Vagina (tissue), 2 donors: ENCODE results near the gene SFMBT2.

ENCODE experiments used
- POLR2A ChIP-seq, 2 donors: fragments of 450-650 bp; IDR thresholded peaks; one replicate each; pipeline ENCODE4 v1.6.1; 2017; ENCODE audit warnings: antibody characterized with exemption in 2 of 2, mild to moderate bottlenecking in 2 of 2, moderate library complexity in 2 of 2
- TF ChIP-seq, protein P1 (sequence below), 3 experiments: fragments of 450-650 bp in 2 of 3; fragments of 200-600 bp in 1 of 3; sonication (generic) in 1 of 3; IDR thresholded peaks; one replicate each; pipeline ENCODE4 v1.5.1; 2017 to 2019; ENCODE audit warnings: antibody characterized with exemption in 3 of 3, mild to moderate bottlenecking in 2 of 3, moderate library complexity in 2 of 3

DNA sequence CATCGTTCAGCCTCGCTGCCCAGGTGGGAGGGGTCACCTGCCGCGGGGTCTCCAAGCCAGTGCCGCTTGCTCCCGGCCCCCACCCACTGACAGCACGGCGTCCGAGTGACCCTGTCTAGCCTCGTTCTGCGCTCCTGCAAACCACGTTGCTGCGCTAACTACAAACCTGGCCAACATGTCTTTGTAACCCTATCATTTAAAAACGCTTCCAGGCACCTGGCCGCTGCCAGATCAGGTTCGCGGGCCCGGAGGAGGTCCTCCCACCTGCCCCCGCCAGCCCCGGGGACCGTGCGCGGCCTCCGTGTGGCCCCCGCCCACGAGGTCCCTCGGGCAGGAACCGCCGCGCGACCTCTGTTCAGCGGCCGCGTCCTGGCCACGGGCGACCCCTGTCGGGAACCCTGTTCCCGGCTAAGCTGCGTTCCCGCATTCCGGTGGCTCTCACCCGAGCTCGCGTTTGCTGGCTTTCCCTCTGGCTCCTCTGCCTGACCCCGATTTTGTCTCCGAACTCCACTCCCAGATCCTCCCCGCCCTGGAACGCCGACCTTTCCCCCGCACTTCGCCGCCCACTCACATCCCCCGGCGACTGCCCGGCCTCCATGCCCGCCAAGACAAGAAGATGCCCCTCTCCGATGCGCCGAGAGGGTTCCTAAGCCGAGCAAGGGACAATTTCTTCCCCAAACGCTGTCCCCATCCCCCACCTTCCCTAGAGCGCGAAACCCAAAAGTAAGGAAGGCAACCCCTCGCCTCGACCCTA, 2.4 kb downstream of the SFMBT2 start:
- no peak for TF ChIP-seq POLR2A (IDR thresholded peaks at IDR 0.05)
- TF ChIP-seq, protein P1, sequence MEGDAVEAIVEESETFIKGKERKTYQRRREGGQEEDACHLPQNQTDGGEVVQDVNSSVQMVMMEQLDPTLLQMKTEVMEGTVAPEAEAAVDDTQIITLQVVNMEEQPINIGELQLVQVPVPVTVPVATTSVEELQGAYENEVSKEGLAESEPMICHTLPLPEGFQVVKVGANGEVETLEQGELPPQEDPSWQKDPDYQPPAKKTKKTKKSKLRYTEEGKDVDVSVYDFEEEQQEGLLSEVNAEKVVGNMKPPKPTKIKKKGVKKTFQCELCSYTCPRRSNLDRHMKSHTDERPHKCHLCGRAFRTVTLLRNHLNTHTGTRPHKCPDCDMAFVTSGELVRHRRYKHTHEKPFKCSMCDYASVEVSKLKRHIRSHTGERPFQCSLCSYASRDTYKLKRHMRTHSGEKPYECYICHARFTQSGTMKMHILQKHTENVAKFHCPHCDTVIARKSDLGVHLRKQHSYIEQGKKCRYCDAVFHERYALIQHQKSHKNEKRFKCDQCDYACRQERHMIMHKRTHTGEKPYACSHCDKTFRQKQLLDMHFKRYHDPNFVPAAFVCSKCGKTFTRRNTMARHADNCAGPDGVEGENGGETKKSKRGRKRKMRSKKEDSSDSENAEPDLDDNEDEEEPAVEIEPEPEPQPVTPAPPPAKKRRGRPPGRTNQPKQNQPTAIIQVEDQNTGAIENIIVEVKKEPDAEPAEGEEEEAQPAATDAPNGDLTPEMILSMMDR (IDR thresholded peaks at IDR 0.05), result peak; percentile 18 to 49 (median 23)
